IMR-90 (cell line): Measurements from ENCODE around the gene ERCC4.

Experiments used
- BHLHE40 ChIP-seq: fragments of 150-350 bp; IDR thresholded peaks from 2 replicates; pipeline ENCODE4 v1.6.1; 2016; ENCODE audit warnings: mild to moderate bottlenecking, low read depth, low read length
- CTCF ChIP-seq: conservative IDR thresholded peaks from 2 replicates; pipeline ENCODE4 v1.5.1; 2012; ENCODE audit warnings: mild to moderate bottlenecking, low read depth, low read length, improper control_type of control experiment
- MAFK ChIP-seq: IDR thresholded peaks from 2 replicates; pipeline ENCODE4 v1.6.1; 2012; ENCODE audit warnings: low read depth, low read length, improper control_type of control experiment
- POLR2A ChIP-seq: IDR thresholded peaks from 2 replicates; pipeline ENCODE4 v1.6.1; 2012; ENCODE audit warnings: mild to moderate bottlenecking, low read depth, low read length
- RAD21 ChIP-seq: IDR thresholded peaks from 2 replicates; pipeline ENCODE4 v1.6.1; 2012; ENCODE audit warnings: low read length, improper control_type of control experiment
- RCOR1 ChIP-seq: IDR thresholded peaks from 2 replicates; pipeline ENCODE4 v1.6.1; 2012; ENCODE audit warnings: mild to moderate bottlenecking, low read length, improper control_type of control experiment; ENCODE audit not compliant: insufficient replicate concordance
- SMC3 ChIP-seq: fragments of 150-350 bp; IDR thresholded peaks from 2 replicates; pipeline ENCODE4 v1.6.1; 2016; ENCODE audit warnings: low read depth, mild to moderate bottlenecking, antibody characterized with exemption, low read length, moderate library complexity

GRCh38 chr16:13919330-13919682 is 648 bp upstream of the ERCC4 start:
- TF ChIP-seq POLR2A, result no peak
- peak; percentile 51 for TF ChIP-seq CTCF
- TF ChIP-seq RAD21, result peak; percentile 47
- no peak for TF ChIP-seq BHLHE40
- TF ChIP-seq RCOR1, result no peak
- no peak for TF ChIP-seq MAFK
- peak; percentile 51 for TF ChIP-seq SMC3
